ENCODE results near the gene CRTC3. TPM values are rescaled to one million over a fixed set of nuclear protein-coding genes. Genes with fewer than 3 reads are reported as not detected.

Gene CRTC3, protein sequence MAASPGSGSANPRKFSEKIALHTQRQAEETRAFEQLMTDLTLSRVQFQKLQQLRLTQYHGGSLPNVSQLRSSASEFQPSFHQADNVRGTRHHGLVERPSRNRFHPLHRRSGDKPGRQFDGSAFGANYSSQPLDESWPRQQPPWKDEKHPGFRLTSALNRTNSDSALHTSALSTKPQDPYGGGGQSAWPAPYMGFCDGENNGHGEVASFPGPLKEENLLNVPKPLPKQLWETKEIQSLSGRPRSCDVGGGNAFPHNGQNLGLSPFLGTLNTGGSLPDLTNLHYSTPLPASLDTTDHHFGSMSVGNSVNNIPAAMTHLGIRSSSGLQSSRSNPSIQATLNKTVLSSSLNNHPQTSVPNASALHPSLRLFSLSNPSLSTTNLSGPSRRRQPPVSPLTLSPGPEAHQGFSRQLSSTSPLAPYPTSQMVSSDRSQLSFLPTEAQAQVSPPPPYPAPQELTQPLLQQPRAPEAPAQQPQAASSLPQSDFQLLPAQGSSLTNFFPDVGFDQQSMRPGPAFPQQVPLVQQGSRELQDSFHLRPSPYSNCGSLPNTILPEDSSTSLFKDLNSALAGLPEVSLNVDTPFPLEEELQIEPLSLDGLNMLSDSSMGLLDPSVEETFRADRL
- 17.5 and 22.9 TPM in 2 replicates for total RNA-seq (2022)
- Bru-seq, nascent RNA = percentile 62 among the genes with signal in this experiment
- percentile 57 among the genes with signal in this experiment for BruChase-seq, experiment 1, labeled RNA remaining after a 6-hour chase
- BruChase-seq, experiment 2, labeled RNA remaining after a 2-hour chase = percentile 57 among the genes with signal in this experiment
- long read RNA-seq, full-length matches to known transcripts = 3 of 10 reads
- long read RNA-seq, partial matches to known transcripts = 3 of 10 reads
- long read RNA-seq, other reads (novel, unspliced or antisense) = 4 of 10 reads

DNA sequence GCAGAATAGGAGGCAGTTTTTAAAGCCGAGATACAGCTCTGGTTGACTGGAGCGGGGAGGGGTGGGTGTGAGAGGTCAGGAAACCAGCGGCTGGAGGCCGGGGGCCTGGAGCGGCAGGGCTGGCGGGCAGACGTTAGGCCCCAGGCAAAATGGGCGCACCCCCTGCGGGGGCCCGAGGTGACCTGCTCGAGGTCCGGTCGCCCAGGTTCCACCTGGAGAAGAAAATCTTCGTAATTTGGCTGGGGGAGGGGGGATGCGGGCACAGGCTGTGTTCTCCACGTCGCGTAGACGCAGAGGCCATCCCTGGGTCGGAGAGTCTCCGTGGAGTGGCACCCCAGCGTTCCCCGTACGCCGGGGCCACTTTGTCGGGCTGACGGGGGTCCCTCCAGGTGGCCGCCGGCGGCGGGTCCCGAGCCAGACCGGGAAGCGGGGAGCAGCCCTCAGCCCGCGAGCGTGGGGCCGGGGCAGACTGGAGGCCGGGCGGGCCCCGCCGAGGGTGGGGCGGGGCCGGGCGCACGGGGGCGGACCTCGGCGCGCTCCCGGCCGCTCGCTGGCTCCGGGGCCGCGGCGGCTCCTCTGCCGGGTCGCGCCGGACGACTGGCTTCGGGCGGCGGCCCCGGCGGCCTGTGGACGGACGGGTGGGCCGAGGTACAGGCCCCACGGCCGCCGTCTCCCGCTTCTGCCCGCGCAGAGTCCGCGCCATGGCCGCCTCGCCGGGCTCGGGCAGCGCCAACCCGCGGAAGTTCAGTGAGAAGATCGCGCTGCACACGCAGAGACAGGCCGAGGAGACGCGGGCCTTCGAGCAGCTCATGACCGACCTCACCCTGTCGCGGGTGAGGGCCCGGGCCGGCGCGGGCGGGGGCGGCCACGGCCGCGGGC is at the start of gene CRTC3:
Gene CRTC3, plus strand, starts transcription at position 553 of the 879 bp plus-strand sequence. Its CDS starts 149 bp downstream, at position 702.
- H3K4me1 Mint-ChIP-seq (ENCODE audit: low read depth, unreplicated experiment) = peaks cover 15% of the 10 kb centered on the region
- no peaks in the 10 kb centered on the region for H3K27me3 Mint-ChIP-seq (ENCODE audit: unreplicated experiment)
- no peaks in the 10 kb centered on the region for H3K9me3 Mint-ChIP-seq (ENCODE audit: low read depth, unreplicated experiment)
- no peak within 1 kb of the TSS for H3K27ac Mint-ChIP-seq (ENCODE audit: unreplicated experiment)
- TF ChIP-seq, protein P1, sequence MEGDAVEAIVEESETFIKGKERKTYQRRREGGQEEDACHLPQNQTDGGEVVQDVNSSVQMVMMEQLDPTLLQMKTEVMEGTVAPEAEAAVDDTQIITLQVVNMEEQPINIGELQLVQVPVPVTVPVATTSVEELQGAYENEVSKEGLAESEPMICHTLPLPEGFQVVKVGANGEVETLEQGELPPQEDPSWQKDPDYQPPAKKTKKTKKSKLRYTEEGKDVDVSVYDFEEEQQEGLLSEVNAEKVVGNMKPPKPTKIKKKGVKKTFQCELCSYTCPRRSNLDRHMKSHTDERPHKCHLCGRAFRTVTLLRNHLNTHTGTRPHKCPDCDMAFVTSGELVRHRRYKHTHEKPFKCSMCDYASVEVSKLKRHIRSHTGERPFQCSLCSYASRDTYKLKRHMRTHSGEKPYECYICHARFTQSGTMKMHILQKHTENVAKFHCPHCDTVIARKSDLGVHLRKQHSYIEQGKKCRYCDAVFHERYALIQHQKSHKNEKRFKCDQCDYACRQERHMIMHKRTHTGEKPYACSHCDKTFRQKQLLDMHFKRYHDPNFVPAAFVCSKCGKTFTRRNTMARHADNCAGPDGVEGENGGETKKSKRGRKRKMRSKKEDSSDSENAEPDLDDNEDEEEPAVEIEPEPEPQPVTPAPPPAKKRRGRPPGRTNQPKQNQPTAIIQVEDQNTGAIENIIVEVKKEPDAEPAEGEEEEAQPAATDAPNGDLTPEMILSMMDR (IDR thresholded peaks at IDR 0.05; ENCODE audit: unreplicated experiment) = no peak
- DNase-seq = peak; percentile 57
- BruUV-seq (replicated peaks) = no TSS peak
- intact Hi-C loops (cut with micrococcal nuclease; ENCODE audit: unreplicated experiment) = no loop called here
- peak within 1 kb of the TSS; percentile 83 for H3K4me3 Mint-ChIP-seq (ENCODE audit: low read depth, unreplicated experiment)
- CTCF ChIA-PET = interaction anchor here (0.6 to 0.9 kb wide), 2 partner anchors 15 to 622 kb away, joined by 3 to 4 read pairs; no protein-coding TSS in a partner anchor
- H3K36me3 Mint-ChIP-seq (ENCODE audit: insufficient read depth, unreplicated experiment) = peaks cover 23% of the 10 kb centered on the region

DNA sequence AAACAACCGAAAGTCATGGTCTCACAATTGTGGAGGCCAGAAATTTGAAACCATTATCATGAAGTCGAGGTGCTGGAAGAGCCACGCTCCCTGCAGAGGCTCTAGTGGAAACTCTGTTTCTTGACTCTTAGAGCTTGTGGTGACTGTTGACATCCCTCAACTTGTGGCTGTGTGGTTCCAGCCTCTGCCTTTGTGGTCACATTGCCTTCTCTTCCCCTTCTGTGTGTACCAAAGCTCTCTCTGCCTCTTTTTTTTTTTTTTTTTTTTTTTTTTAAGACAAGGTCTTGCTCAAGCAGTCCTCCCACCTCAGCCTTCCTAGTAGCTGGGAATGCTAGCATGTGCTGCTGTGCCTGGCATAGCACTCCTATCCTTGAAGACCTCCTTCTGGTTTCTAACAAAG is 48.7 kb upstream of the CRTC3 start:
- H3K27ac Mint-ChIP-seq (ENCODE audit: unreplicated experiment) = peak overlapping the region; percentile 37
- H3K27me3 Mint-ChIP-seq (ENCODE audit: unreplicated experiment) = no peaks in the 10 kb centered on the region
- intact Hi-C loops (cut with micrococcal nuclease; ENCODE audit: unreplicated experiment) = no loop called here
- no peaks in the 10 kb centered on the region for H3K9me3 Mint-ChIP-seq (ENCODE audit: low read depth, unreplicated experiment)
- CTCF ChIA-PET = interaction anchor here (0.6 to 2.2 kb wide), 5 partner anchors 13 to 658 kb away, joined by 3 to 23 read pairs (median 4); no protein-coding TSS in a partner anchor
- BruUV-seq (replicated peaks) = no TSS peak
- peaks cover 55% of the 10 kb centered on the region for H3K4me1 Mint-ChIP-seq (ENCODE audit: low read depth, unreplicated experiment)
- H3K36me3 Mint-ChIP-seq (ENCODE audit: insufficient read depth, unreplicated experiment) = peaks cover 51% of the 10 kb centered on the region
- H3K4me3 Mint-ChIP-seq (ENCODE audit: low read depth, unreplicated experiment) = no peak overlapping the region
- DNase-seq = no peak
- TF ChIP-seq, protein P1 (IDR thresholded peaks at IDR 0.05; ENCODE audit: unreplicated experiment) = no peak

DNA sequence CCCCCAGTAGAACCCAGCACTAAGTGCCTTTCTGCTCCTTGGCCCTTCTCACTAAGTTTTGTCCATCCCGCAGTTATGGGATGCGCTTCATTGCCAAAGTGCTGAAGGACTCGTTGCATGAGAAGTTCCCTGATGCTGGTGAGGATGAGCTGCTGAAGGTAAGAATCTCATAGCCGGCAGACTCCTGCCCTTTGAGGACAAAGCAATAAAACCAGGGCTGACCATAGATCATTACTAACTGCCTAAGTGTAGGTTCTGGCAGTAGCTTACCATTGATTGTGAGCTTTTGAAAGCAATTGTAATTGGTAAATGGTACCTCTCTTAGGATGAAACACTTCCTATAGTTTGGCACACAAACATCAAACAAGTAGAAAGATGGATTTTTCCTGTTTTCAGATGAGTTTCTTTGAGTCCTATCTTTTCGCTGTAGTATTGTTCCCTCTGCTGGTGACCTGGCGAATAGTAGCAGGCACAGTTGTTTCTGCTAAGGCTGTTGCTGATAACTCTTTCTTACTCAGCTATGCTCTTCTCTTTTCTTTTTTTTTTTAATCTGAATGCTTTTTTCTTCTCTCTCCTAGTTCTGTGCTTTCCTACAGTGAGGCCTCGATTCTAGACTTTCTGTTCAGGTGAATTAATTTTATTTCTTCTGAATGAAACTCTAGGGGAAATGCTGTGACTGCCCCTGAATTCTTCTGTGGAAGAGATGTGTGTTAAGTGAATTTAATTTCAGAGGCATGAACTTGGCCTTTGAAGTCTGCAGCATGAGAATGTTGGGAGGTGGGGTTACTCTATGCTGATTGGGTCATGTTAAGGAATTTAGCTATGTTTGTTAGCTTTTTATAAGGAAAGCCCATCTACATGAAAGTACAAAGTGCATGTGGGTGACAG is 47.4 kb upstream of the CRTC3 start:
- intact Hi-C loops (cut with micrococcal nuclease; ENCODE audit: unreplicated experiment) = loop anchor here (1.0 kb wide), 2 partner anchors 162 to 189 kb away; no protein-coding TSS in a partner anchor
- Mint-ChIP-seq H3K27ac (ENCODE audit: unreplicated experiment) (no peak overlapping the region), H3K4me1 (ENCODE audit: low read depth, unreplicated experiment) (peaks cover 43% of the 10 kb centered on the region), H3K4me3 (ENCODE audit: low read depth, unreplicated experiment) (no peak overlapping the region), H3K36me3 (ENCODE audit: insufficient read depth, unreplicated experiment) (peaks cover 40% of the 10 kb centered on the region), H3K9me3 (ENCODE audit: low read depth, unreplicated experiment) (no peaks in the 10 kb centered on the region), H3K27me3 (ENCODE audit: unreplicated experiment) (no peaks in the 10 kb centered on the region)
- DNase-seq = peak; percentile 63
- TF ChIP-seq, protein P1 (IDR thresholded peaks at IDR 0.05; ENCODE audit: unreplicated experiment) = no peak
- BruUV-seq (replicated peaks) = no TSS peak
- CTCF ChIA-PET = interaction anchor here (0.6 to 2.3 kb wide), 5 partner anchors 16 to 189 kb away, joined by 3 to 23 read pairs (median 9); no protein-coding TSS in a partner anchor

Data from Calu3 (cell line).